Left forelimb (tissue), 1 donor: ENCODE measurements around the gene ADAMTSL4.
"Not testable (repeated sequence)": the region's sequence is repeated elsewhere in the genome, so short reads cannot be mapped to it uniquely, and the experiment has no call there.

Experiments
- DNase-seq: peaks from one replicate; pipeline ENCODE4 v3.0.0-alpha.2; 2018; ENCODE audit warnings: low spot score

The ADAMTSL4 gene

DNA sequence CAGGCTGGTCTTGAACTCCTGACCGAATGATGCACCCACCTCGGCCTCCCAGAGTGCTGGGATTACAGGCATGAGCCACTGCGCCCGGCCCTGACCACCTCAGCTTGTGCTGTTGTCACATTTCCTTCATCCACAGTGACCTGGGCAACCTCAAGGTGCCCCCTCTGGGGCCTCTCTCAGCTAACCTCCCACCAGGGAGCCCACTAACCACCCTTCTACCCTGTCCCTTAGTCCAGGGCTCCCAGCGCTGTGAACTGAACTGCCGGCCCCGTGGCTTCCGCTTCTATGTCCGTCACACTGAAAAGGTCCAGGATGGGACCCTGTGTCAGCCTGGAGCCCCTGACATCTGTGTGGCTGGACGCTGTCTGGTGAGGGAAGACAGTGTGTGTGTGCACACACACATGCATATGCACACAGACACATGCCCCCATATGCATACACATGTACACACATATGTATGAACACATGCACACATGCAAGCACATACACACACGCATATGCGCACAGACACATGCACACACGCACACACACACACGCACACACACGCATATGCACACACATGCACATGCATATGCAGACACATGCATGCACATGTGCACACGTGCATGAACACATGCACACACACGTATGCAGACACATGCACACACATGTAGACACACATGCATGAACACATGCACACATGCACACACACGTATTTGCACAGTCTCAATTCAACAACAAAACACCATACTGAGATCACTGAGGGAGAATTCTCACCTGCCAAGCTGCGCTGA lies 6.2 kb downstream of the ADAMTSL4 start:
- DNase-seq, result peak; percentile 8

DNA sequence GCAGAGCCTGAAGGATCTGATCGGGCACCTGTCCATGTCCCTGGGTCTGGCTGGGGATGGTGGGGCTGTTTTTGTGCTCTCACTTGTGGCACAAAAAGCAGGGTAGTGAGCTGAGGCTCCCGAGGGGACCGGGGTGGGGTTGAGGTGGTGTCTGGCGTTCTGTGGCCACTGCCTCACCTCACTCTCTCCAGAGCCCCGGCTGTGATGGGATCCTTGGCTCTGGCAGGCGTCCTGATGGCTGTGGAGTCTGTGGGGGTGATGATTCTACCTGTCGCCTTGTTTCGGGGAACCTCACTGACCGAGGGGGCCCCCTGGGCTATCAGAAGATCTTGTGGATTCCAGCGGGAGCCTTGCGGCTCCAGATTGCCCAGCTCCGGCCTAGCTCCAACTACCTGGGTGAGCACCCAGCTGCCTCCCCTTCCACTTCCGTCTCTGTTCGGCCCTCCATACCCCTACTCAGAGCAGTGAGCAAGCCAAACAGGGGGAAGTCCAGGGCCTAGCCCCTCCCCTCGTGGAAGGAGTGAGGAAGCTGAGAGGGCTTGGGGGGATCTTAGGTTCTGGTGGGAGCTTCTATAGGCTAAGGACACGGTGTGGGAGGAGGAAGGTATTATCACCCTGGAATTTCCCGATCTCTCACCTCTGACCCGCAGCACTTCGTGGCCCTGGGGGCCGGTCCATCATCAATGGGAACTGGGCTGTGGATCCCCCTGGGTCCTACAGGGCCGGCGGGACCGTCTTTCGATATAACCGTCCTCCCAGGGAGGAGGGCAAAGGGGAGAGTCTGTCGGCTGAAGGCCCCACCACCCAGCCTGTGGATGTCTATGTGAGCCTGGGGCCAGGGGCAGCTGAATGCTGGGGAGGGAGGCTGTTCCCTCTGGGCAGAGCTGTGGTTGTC lies 7.0 kb downstream of the ADAMTSL4 start:
- no peak for DNase-seq

- DNase-seq, result no peak
Observed at GRCh38 chr1:150557065-150557600, 7.9 kb downstream of the ADAMTSL4 start.

GRCh38 chr1:150557813-150558212 lies 8.6 kb downstream of the ADAMTSL4 start:
- no peak for DNase-seq

GRCh38 chr1:150558303-150558704 lies 9.1 kb downstream of the ADAMTSL4 start:
- peak; percentile 52 for DNase-seq

- peak; percentile 59 for DNase-seq
Observed at GRCh38 chr1:150558761-150559655, 9.8 kb downstream of the ADAMTSL4 start.

DNA sequence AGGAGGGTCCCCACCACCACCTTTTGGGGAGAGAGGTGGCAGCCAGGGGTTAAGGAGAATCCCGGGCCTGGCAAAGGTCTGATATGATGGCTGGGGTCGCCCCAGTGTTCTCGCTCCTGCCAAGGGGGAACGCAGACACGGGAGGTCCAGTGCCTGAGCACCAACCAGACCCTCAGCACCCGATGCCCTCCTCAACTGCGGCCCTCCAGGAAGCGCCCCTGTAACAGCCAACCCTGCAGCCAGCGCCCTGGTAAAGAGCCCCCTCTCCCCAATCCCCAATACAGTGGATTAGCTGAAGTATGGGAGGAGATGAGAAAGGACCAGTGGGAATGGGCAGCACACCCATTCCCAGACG lies 10.4 kb downstream of the ADAMTSL4 start:
- DNase-seq, result no peak

DNA sequence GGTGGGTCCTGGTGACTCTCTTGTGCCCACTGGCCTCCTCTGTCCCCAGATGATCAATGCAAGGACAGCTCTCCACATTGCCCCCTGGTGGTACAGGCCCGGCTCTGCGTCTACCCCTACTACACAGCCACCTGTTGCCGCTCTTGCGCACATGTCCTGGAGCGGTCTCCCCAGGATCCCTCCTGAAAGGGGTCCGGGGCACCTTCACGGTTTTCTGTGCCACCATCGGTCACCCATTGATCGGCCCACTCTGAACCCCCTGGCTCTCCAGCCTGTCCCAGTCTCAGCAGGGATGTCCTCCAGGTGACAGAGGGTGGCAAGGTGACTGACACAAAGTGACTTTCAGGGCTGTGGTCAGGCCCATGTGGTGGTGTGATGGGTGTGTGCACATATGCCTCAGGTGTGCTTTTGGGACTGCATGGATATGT lies 10.8 kb downstream of the ADAMTSL4 start:
- peak; percentile 79 for DNase-seq

DNA sequence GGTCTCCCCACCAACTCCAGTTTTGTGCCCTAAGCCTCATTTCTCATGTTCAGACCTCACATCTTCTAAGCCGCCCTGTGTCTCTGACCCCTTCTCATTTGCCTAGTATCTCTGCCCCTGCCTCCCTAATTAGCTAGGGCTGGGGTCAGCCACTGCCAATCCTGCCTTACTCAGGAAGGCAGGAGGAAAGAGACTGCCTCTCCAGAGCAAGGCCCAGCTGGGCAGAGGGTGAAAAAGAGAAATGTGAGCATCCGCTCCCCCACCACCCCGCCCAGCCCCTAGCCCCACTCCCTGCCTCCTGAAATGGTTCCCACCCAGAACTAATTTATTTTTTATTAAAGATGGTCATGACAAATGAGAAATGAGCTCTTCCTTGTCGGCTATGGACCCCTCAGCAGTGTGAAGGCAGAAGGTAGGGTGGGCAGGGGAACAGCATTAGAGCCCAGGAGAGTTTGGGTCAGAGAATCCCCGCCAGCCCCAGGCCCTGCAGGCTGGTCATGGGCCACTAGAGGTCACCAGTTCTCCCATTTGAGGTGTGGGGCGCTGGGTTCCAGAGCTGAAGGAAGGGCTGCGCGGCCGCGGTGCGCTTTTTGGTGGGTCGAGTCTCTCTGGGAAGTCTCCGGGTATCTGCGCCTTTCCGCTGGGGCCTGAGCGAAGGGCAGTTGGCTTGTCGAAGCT lies 11.5 kb downstream of the ADAMTSL4 start:
- no peak for DNase-seq

GRCh38 chr1:150561254-150561973 lies 12.2 kb downstream of the ADAMTSL4 start:
- DNase-seq, result peak; percentile 97

- DNase-seq, result peak; percentile 95
Observed at GRCh38 chr1:150561974-150562445, 12.8 kb downstream of the ADAMTSL4 start.

DNA sequence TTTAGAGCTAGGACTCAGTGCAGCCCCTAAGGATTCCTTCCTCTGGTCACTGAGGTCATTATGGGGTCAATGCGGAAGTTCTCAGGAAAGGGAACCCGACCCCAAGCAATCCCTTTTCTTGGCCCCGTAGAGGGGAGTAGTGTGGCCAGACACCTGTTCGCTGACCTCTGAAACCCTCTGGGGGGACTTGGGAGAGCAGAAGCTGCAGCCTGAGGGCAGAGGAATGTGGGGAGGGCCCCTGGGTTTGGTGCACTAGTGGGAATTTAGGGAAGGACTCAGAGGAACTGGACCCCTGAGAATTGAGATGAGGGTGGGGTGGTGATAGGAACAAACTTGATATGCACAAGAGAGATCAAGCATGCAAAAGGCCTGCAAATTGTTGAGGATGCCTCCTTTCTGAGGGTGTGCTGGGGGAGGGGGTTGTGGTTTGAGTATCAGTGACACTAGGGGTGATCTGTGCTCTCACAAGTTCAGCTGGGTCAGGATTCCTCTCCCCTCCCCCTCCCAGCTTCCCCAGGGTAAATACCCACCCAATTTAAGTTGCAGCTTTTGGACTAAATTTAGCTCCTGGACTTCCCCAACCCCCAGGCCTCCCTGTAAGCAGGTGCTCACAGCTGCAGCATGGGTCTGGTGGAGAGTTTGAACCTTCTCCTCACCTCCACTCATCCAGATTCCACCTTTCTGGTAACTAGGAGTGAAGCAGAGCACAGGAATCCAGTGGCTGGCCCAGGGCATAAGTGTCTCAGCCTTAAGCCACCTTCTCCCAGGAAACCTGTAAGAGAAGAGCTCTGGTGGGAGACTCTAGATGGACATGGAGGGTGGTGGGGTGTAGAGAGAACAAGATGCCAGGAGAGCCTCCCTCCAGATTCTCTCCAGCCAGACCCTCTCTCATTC lies 13.5 kb downstream of the ADAMTSL4 start:
- no peak for DNase-seq

DNA sequence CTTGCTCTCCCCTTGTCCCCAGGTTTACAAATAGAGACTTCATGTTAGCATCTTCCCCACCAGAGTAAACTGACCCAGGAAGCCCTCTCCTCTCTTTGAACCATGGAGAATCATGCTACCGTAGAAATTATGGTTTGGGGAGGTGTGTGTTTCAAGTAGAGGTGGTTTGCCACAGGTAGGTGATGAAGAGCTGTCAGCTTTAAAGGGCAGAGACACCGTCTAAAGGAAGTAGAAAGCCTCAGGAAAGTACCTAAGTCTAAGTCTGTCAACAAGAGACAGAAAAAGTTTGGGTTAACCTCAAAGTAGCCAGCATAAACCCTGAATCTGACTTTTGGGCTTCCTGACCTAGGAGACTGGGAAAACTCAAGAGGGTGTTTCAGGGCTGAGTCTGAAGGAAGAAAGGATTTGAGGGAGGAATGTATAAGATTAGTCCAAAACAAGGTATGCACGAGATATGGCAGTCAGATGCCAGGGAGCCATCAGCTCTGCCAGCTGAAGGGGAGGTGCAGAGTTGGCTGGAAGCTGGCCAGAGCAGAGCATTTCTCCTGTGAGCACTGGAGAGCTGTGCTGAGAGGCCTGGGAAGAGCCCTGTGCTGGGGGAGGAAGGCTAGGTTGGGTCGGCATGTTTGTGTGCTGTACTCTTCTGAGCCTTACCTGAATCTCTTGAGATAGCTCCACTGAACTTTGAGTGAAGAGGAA lies 14.3 kb downstream of the ADAMTSL4 start:
- no peak for DNase-seq

DNA sequence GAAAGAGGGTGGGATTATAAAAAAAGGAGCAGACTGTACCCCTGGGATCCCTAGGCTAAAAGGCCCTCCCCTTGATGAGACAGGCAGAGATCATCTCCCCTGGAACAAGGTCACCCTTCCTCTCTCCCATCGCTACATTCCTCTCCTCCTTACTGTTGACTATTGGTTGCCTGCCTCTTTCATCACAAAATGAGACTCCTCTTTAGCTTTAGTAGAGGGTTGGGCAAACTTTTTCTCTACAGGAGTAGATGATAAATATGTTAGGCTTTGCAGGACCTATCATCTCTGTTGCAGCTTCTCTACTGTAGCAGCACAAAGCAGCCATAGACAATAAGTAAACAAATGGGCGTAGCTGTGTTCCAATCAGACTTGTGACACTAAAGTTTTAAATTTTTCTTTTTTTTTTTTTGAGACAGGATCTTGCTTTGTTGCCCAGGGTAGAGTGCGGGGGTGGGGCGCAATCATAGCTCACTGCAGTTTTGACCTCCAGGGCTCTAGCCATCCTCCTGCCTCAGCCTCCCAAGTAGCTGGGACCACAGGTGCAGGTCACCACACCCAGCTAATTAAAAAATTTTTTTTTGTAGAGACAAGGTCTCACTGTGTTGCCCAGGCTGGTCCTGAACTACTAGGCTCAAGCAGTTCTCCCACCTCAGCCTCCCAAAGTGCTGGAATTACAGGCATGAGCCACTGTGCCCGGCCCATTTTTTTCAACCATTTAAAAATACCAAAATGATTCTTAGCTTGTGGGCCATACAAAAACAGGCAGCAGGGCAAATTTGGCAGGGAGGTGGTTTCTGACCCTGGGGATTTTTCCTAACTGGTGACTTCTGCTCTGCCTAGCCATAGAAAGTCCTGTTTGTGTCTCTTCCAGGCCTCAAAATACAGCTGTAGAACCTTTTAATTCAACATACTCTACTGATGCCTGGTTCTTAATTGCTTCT lies 15.1 kb downstream of the ADAMTSL4 start:
- no peak for DNase-seq

DNA sequence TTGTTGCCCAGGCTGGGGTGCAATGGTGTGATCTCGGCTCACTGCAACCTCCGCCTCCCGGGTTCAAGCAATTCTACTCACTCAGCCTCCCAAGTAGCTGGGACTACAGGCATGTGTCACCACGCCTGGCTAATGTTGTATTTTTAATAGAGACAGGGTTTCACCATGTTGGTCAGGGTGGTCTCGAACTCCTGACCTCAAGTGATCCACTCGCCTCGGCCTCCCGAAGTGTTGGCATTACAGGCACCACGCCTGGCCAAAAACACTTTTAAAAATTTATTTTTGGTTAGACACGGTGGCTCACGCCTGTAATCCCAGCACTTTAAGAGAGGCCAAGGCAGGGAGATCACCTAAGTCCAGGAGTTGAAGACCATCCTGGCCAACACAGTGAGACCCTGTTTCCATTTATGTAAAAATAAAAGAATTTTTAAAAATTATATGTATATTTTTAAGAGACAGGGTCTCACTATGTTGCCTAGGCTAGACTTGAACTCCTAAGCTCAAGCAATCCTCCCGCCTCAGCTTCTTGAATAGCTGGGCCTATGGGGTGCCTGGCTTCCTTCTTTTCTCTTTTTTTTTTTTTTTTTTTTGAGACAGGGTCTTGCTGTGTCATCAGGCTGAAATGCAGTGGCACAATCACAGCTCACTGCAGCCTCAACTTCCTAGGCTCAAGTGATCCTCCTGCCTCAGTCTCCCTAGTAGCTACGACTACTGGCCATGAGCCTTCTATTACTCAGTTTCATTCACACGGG lies 16.2 kb downstream of the ADAMTSL4 start:
- DNase-seq, result not testable (repeated sequence)

DNA sequence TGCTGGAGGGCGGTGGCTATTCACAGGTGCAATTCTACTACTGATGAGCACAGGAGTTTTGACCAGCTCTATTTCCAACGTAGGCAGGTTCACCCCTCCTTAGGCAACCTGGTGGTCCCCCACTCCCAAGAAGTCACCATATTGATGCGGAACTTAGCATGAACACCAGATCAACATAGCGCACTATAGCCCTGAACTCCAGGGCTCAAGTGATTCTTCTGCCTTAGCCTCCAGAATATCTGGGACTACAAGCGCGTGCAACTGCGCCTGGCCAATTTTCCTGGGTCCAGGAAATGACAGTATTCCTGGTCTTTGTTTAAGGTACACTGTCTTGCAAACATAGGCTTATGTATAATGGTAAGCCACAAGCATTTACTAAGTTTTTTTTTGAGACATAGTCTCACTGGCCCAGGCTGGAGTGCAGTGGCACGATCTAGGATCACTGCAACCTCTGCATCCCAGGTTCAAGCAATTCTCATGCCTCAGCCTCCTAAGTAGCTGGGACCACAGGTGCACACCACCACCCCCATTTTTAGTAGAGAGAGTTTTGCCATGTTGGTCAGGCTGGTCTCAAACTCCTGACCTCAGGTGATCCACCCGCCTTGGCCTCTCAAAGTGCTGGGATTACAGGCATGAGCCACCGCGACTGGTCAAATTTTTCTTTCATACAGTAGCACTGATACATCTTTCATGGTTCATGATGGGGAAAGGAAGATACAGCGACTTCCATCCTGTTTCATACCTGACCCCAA lies 17.6 kb downstream of the ADAMTSL4 start:
- no peak for DNase-seq
